GM23338 (cell line): ENCODE results near the gene DNAAF8. TPM values are rescaled to one million over a fixed set of nuclear protein-coding genes. Genes with fewer than 3 reads are reported as not detected.

ENCODE experiments used
- ATAC-seq: fragments of 200-7000 bp; cut with Tn5 transposase; 3 replicates; pipeline ENCODE4 v1.9.1; 2020
- DNase-seq: peaks from one replicate; pipeline ENCODE4 v3.0.0-alpha.2; 2015; ENCODE audit warnings: low spot score
- H2AFZ ChIP-seq: fragments of 200-600 bp; sonication (generic); 2 replicates; pipeline ENCODE4 v1.8.0; 2016; ENCODE audit warnings: antibody characterized with exemption, mild to moderate bottlenecking, moderate library complexity
- H3F3A ChIP-seq: fragments of 200-600 bp; sonication (generic); replicated peaks from 2 replicates; pipeline ENCODE4 v1.8.0; 2017; ENCODE audit warnings: antibody characterized with exemption, mixed run types, low read depth
- H3K27ac ChIP-seq: fragments of 200-600 bp; sonication (generic); 2 replicates; pipeline ENCODE4 v1.6.1; 2016; ENCODE audit warnings: low read depth
- H3K27me3 ChIP-seq: fragments of 200-600 bp; sonication (generic); 2 replicates; pipeline ENCODE4 v1.8.0; 2016; ENCODE audit warnings: mild to moderate bottlenecking, mixed run types, moderate library complexity; ENCODE audit not compliant: insufficient read depth
- H3K36me3 ChIP-seq: fragments of 200-600 bp; sonication (generic); 2 replicates; pipeline ENCODE4 v1.8.0; 2016; ENCODE audit warnings: mild to moderate bottlenecking; ENCODE audit not compliant: insufficient read depth
- H3K4me1 ChIP-seq: fragments of 200-600 bp; sonication (generic); 2 replicates; pipeline ENCODE4 v1.8.0; 2016; ENCODE audit warnings: mild to moderate bottlenecking, moderate library complexity; ENCODE audit not compliant: insufficient read depth
- H3K4me2 ChIP-seq: fragments of 200-600 bp; sonication (generic); 2 replicates; pipeline ENCODE4 v1.7.1; 2017; ENCODE audit warnings: mixed run types
- H3K4me3 ChIP-seq: fragments of 200-600 bp; sonication (generic); 2 replicates; pipeline ENCODE4 v1.6.1; 2016; ENCODE audit warnings: mixed run types
- H3K79me2 ChIP-seq: fragments of 200-600 bp; sonication (generic); replicated peaks from 2 replicates; pipeline ENCODE4 v1.8.0; 2017; ENCODE audit warnings: mild to moderate bottlenecking; ENCODE audit not compliant: insufficient read depth
- H3K9me2 ChIP-seq: fragments of 200-600 bp; sonication (generic); 2 replicates; pipeline ENCODE4 v1.8.0; 2017; ENCODE audit not compliant: insufficient read depth
- H4K20me1 ChIP-seq: fragments of 200-600 bp; sonication (generic); replicated peaks from 2 replicates; pipeline ENCODE4 v1.8.0; 2017; ENCODE audit warnings: mild to moderate bottlenecking; ENCODE audit not compliant: insufficient read depth
- H3K27ac Mint-ChIP-seq: 2 replicates; pipeline ENCODE4 v1.8.0; 2020; ENCODE audit warnings: inconsistent platforms, mild to moderate bottlenecking, moderate library complexity, mixed read lengths
- H3K27me3 Mint-ChIP-seq: 3 replicates; pipeline ENCODE4 v1.8.0; 2022; ENCODE audit warnings: low read depth, mild to moderate bottlenecking, moderate library complexity, mixed read lengths, inconsistent platforms; ENCODE audit not compliant: insufficient read depth, poor library complexity
- H3K36me3 Mint-ChIP-seq: 3 replicates; pipeline ENCODE4 v1.8.0; 2021; ENCODE audit warnings: low read depth, mild to moderate bottlenecking, inconsistent platforms, moderate library complexity, mixed read lengths
- H3K4me1 Mint-ChIP-seq: 3 replicates; pipeline ENCODE4 v1.8.0; 2020; ENCODE audit warnings: mild to moderate bottlenecking, inconsistent platforms, mixed read lengths
- H3K4me3 Mint-ChIP-seq: 3 replicates; pipeline ENCODE4 v1.8.0; 2021; ENCODE audit warnings: moderate library complexity, mild to moderate bottlenecking, inconsistent platforms, mixed read lengths
- H3K9me3 Mint-ChIP-seq: 3 replicates; pipeline ENCODE4 v1.8.0; 2020; ENCODE audit warnings: moderate library complexity, mild to moderate bottlenecking, inconsistent platforms, mixed read lengths
- CREB1 ChIP-seq: fragments of 250-450 bp; sonication (Bioruptor Pico); IDR thresholded peaks from 2 replicates; pipeline ENCODE4 v1.5.0; 2020; ENCODE audit warnings: low read depth, mild to moderate bottlenecking, moderate library complexity
- CTCF ChIP-seq, 2 experiments: fragments of 200-600 bp in 1 of 2; sonication (generic) in 1 of 2; conservative IDR thresholded peaks; 2 replicates each; pipeline versions ENCODE4 v1.5.1 to v1.6.1; 2016 to 2017; ENCODE audit warnings: antibody characterized with exemption in 2 of 2, low read depth in 2 of 2, mild to moderate bottlenecking in 2 of 2, moderate library complexity in 1 of 2
- ETS1 ChIP-seq: IDR thresholded peaks from 2 replicates; pipeline ENCODE4 v1.6.1; 2016; ENCODE audit warnings: antibody characterized with exemption
- EZH2phosphoT487 ChIP-seq: fragments of 200-600 bp; sonication (generic); IDR thresholded peaks from one replicate; pipeline ENCODE4 v1.8.1; 2018; ENCODE audit warnings: antibody characterized with exemption; ENCODE audit not compliant: unreplicated experiment
- JUNB ChIP-seq: IDR thresholded peaks from one replicate; pipeline ENCODE4 v1.6.1; 2016; ENCODE audit warnings: antibody characterized with exemption; ENCODE audit not compliant: unreplicated experiment
- NANOG ChIP-seq: IDR thresholded peaks from 2 replicates; pipeline ENCODE4 v1.6.1; 2016; ENCODE audit warnings: antibody characterized with exemption, borderline replicate concordance
- POLR2AphosphoS5 ChIP-seq: IDR thresholded peaks from 2 replicates; pipeline ENCODE4 v1.6.1; 2016; ENCODE audit warnings: antibody characterized with exemption, low read depth
- STAT1 ChIP-seq: IDR thresholded peaks from one replicate; pipeline ENCODE4 v1.6.1; 2016; ENCODE audit warnings: antibody characterized with exemption; ENCODE audit not compliant: unreplicated experiment
- ZNF114 ChIP-seq: fragments of 250-450 bp; sonication (Bioruptor Pico); IDR thresholded peaks from 2 replicates; pipeline ENCODE4 v1.5.0; 2020; ENCODE audit warnings: mild to moderate bottlenecking, moderate library complexity
- ZNF331 ChIP-seq: fragments of 250-450 bp; sonication (Bioruptor Pico); IDR thresholded peaks from 2 replicates; pipeline ENCODE4 v1.5.0; 2020; ENCODE audit warnings: low read depth, mild to moderate bottlenecking, moderate library complexity
- polyA plus RNA-seq: library from polyadenylated mRNA; unstranded; fragments of >200 nt; fragmentation: Nextera tagmentation; extraction: Ambion mirVana; gene quantifications from 2 replicates; pipeline ENCODE4 v1.2.1, GENCODE V29; 2016
- total RNA-seq: library from RNA; depleted of rRNA; stranded (reverse); fragments of >200 nt; shearing (Covaris generic); gene quantifications from 2 replicates; pipeline ENCODE4 v1.2.3, GENCODE V29; 2014
- TF ChIP-seq, protein P1 (sequence below): IDR thresholded peaks from one replicate; pipeline ENCODE4 v1.6.1; 2018; ENCODE audit warnings: antibody characterized with exemption; ENCODE audit not compliant: unreplicated experiment

The DNAAF8 gene
- total and polyA plus RNA-seq, 2 experiments from 2014 or later, result 0.34 to 1.3 TPM

- Histone ChIP-seq H3K4me3 (no peak overlapping the region), H3K9me2 (no peaks in the 10 kb centered on the region), H3K27ac (no peak overlapping the region), H3K4me1 (no peaks in the 10 kb centered on the region), H3K27me3 (no peaks in the 10 kb centered on the region), H3K4me2 (no peak overlapping the region), H4K20me1 (no peaks in the 10 kb centered on the region), H3K36me3 (no peaks in the 10 kb centered on the region), H2AFZ (no peak overlapping the region), H3F3A (no peaks in the 10 kb centered on the region), H3K79me2 (no peaks in the 10 kb centered on the region)
- peaks cover 20% of the 10 kb centered on the region for H3K36me3 Mint-ChIP-seq
- H3K27ac Mint-ChIP-seq, result no peak overlapping the region
- H3K4me3 Mint-ChIP-seq, result no peak overlapping the region
- no peak for TF ChIP-seq CREB1 (CRISPR knock-in tag)
- TF ChIP-seq STAT1, result no peak
- ATAC-seq (no peak), DNase-seq (no peak)
- peaks cover 30% of the 10 kb centered on the region for H3K27me3 Mint-ChIP-seq
- H3K4me1 Mint-ChIP-seq, result peaks cover 2% of the 10 kb centered on the region; the same call in 1 of the 3 replicates
- H3K9me3 Mint-ChIP-seq, result peaks cover 2% of the 10 kb centered on the region; the same call in 2 of the 3 replicates
These were observed 45.9 kb downstream of the DNAAF8 start for GRCh38 chr16:4780235-4780634.

GRCh38 chr16:4783251-4783950 is 49.1 kb downstream of the DNAAF8 start:
- Mint-ChIP-seq H3K4me1 (peaks cover 9% of the 10 kb centered on the region), H3K27ac (no peak overlapping the region), H3K36me3 (peaks cover 19% of the 10 kb centered on the region), H3K27me3 (peaks cover 28% of the 10 kb centered on the region), H3K4me3 (no peak overlapping the region; the same call in 2 of the 3 replicates), H3K9me3 (peaks cover 2% of the 10 kb centered on the region; the same call in 2 of the 3 replicates)
- Histone ChIP-seq H2AFZ (no peak overlapping the region), H4K20me1 (no peaks in the 10 kb centered on the region), H3K4me1 (peaks cover 6% of the 10 kb centered on the region; the same call in 1 of the 2 replicates), H3K4me2 (no peak overlapping the region), H3K27me3 (no peaks in the 10 kb centered on the region), H3K79me2 (no peaks in the 10 kb centered on the region), H3K4me3 (no peak overlapping the region), H3K9me2 (no peaks in the 10 kb centered on the region), H3K36me3 (no peaks in the 10 kb centered on the region), H3K27ac (no peak overlapping the region), H3F3A (no peaks in the 10 kb centered on the region)
- no peak for ATAC-seq
- no peak for DNase-seq
- no peak for TF ChIP-seq CTCF (conservative IDR thresholded peaks at IDR 0.05; ENCODE audit: low read depth in 2 of 2)
- no peak for TF ChIP-seq JUNB

DNA sequence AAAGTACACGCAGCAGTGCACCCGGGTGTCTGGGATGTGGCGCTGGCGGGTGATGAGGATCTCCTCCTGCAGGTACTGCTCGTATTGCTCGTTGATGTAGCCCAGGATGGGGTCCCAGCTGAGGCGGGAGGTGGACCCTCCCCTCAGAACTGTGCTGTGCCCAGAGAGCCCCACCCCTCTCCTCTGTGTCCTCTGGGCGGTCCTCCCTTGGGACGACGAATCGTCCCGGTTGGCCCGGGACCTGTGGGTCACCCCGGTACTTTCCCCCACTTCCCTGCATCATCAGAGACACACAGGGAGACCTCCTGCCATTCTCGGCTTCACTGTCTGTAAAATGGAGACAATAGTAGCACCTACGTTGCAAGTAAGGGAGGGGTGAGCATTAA is 49.6 kb downstream of the DNAAF8 start:
- Mint-ChIP-seq H3K27ac (no peak overlapping the region), H3K4me3 (no peak overlapping the region), H3K9me3 (peaks cover 2% of the 10 kb centered on the region; the same call in 2 of the 3 replicates), H3K27me3 (peaks cover 30% of the 10 kb centered on the region), H3K36me3 (peaks cover 19% of the 10 kb centered on the region), H3K4me1 (peaks cover 13% of the 10 kb centered on the region)
- H3K36me3 ChIP-seq, result no peaks in the 10 kb centered on the region
- H3K27me3 ChIP-seq, result no peaks in the 10 kb centered on the region
- no peak overlapping the region for H3K27ac ChIP-seq
- no peak overlapping the region for H3K4me2 ChIP-seq
- H3K79me2 ChIP-seq, result no peaks in the 10 kb centered on the region
- H3K4me3 ChIP-seq, result no peak overlapping the region
- H3K4me1 ChIP-seq, result peaks cover 12% of the 10 kb centered on the region; the same call in 1 of the 2 replicates
- ATAC-seq, result no peak
- no peaks in the 10 kb centered on the region for H4K20me1 ChIP-seq
- no peak for DNase-seq
- H2AFZ ChIP-seq, result peak overlapping the region; percentile 83; the same call in 1 of the 2 replicates
- no peaks in the 10 kb centered on the region for H3F3A ChIP-seq
- H3K9me2 ChIP-seq, result no peaks in the 10 kb centered on the region
- TF ChIP-seq POLR2AphosphoS5, result no peak
- TF ChIP-seq, protein P1, sequence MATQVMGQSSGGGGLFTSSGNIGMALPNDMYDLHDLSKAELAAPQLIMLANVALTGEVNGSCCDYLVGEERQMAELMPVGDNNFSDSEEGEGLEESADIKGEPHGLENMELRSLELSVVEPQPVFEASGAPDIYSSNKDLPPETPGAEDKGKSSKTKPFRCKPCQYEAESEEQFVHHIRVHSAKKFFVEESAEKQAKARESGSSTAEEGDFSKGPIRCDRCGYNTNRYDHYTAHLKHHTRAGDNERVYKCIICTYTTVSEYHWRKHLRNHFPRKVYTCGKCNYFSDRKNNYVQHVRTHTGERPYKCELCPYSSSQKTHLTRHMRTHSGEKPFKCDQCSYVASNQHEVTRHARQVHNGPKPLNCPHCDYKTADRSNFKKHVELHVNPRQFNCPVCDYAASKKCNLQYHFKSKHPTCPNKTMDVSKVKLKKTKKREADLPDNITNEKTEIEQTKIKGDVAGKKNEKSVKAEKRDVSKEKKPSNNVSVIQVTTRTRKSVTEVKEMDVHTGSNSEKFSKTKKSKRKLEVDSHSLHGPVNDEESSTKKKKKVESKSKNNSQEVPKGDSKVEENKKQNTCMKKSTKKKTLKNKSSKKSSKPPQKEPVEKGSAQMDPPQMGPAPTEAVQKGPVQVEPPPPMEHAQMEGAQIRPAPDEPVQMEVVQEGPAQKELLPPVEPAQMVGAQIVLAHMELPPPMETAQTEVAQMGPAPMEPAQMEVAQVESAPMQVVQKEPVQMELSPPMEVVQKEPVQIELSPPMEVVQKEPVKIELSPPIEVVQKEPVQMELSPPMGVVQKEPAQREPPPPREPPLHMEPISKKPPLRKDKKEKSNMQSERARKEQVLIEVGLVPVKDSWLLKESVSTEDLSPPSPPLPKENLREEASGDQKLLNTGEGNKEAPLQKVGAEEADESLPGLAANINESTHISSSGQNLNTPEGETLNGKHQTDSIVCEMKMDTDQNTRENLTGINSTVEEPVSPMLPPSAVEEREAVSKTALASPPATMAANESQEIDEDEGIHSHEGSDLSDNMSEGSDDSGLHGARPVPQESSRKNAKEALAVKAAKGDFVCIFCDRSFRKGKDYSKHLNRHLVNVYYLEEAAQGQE, result no peak
- TF ChIP-seq ETS1, result no peak
- no peak for TF ChIP-seq ZNF114 (CRISPR knock-in tag)
- TF ChIP-seq NANOG, result no peak
- TF ChIP-seq CREB1 (CRISPR knock-in tag), result no peak
- no peak for TF ChIP-seq EZH2phosphoT487
- TF ChIP-seq STAT1, result no peak
- no peak for TF ChIP-seq JUNB
- no peak for TF ChIP-seq ZNF331 (CRISPR knock-in tag)
